ENCODE measurements around the gene MEAK7.

The MEAK7 gene

GRCh38 chr16:84499638-84500037 is 4.8 kb downstream of the MEAK7 start:
- Histone ChIP-seq H3K9ac (ENCODE audit: low read depth, low read length) (no peak overlapping the region), H3K36me3 (ENCODE audit: insufficient read depth, low read length) (peaks cover 11% of the 10 kb centered on the region), H3K4me1 (ENCODE audit: insufficient read depth, low read length) (peaks cover 4% of the 10 kb centered on the region), H3K9me3 (ENCODE audit: control insufficient read depth, insufficient read depth, low read length) (peaks cover 2% of the 10 kb centered on the region; the same call in 1 of the 2 replicates)

DNA sequence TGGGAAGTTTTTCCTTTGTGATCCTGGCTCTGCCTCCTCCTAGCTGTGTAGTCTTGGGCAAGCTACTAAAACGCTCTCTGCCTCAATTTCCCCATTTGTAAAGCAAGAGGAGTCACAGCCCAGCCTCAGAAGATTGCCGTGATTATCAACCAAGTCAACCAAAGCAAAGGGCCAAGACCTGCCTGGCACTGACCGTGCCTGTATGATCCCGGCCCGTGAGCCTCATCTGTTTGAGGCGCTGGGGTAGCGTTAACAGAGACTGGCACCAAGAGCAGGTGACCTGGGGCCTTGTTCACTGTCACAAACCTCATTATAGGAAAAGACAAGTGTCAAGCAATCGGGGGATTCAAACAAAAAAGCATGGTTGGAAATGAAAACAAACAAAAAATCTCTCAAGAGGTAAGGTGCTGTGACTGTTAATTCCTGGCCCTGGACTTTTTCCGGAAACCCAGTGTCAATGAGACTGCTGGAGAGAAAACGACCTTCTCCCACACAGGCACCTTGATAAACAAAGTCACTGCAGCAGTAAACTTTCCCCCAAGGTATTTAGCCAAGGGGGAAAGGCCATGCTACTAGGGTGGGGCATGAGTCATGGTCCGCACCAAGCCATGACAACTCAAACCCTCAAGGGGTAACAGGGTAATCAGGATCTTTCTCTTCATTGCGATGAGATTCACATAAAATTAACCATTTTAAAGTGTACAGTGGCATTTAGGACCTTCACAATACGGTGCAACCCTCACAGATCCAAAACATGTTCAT is 5.4 kb downstream of the MEAK7 start:
- no peak overlapping the region for H3K9ac ChIP-seq (ENCODE audit: low read depth, low read length)
- peaks cover 4% of the 10 kb centered on the region for H3K4me1 ChIP-seq (ENCODE audit: insufficient read depth, low read length)
- peaks cover 8% of the 10 kb centered on the region; the same call in 1 of the 2 replicates for H3K9me3 ChIP-seq (ENCODE audit: control insufficient read depth, insufficient read depth, low read length)
- H3K36me3 ChIP-seq (ENCODE audit: insufficient read depth, low read length), result peaks cover 15% of the 10 kb centered on the region

GRCh38 chr16:84498223-84498610 is 6.2 kb downstream of the MEAK7 start:
- H3K9ac ChIP-seq (ENCODE audit: low read depth, low read length), result no peak overlapping the region
- H3K9me3 ChIP-seq (ENCODE audit: control insufficient read depth, insufficient read depth, low read length), result peaks cover 14% of the 10 kb centered on the region; the same call in 1 of the 2 replicates
- H3K36me3 ChIP-seq (ENCODE audit: insufficient read depth, low read length), result peaks cover 17% of the 10 kb centered on the region
- H3K4me1 ChIP-seq (ENCODE audit: insufficient read depth, low read length), result peaks cover 4% of the 10 kb centered on the region; the same call in 1 of the 2 replicates

GRCh38 chr16:84497418-84498222 is 6.8 kb downstream of the MEAK7 start:
- Histone ChIP-seq H3K4me1 (ENCODE audit: insufficient read depth, low read length) (peaks cover 4% of the 10 kb centered on the region; the same call in 1 of the 2 replicates), H3K9me3 (ENCODE audit: control insufficient read depth, insufficient read depth, low read length) (peaks cover 19% of the 10 kb centered on the region; the same call in 1 of the 2 replicates), H3K9ac (ENCODE audit: low read depth, low read length) (no peak overlapping the region), H3K36me3 (ENCODE audit: insufficient read depth, low read length) (peaks cover 22% of the 10 kb centered on the region)

DNA sequence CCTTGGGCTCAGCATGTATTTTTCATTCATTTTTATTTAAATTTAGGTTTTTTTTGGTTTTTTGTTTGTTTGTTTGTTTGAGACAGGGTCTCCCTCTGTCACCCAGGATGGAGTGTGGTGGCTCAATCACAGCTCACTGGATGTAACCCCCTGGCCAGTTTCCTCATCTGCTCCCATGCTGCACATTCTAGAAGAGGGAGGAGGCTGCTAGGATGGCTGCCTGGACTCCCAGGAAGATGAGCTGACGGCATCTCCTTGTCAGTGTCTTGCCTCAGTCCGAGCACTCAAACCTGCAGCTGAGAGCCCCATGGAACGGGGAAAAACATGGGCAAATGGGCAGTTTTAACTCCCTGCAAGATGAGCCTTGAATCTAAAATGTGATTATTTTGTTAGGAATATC is 7.5 kb downstream of the MEAK7 start:
- Histone ChIP-seq H3K4me1 (ENCODE audit: insufficient read depth, low read length) (peaks cover 4% of the 10 kb centered on the region; the same call in 1 of the 2 replicates), H3K9ac (ENCODE audit: low read depth, low read length) (no peak overlapping the region), H3K36me3 (ENCODE audit: insufficient read depth, low read length) (peaks cover 19% of the 10 kb centered on the region), H3K9me3 (ENCODE audit: control insufficient read depth, insufficient read depth, low read length) (peaks cover 19% of the 10 kb centered on the region; the same call in 1 of the 2 replicates)

DNA sequence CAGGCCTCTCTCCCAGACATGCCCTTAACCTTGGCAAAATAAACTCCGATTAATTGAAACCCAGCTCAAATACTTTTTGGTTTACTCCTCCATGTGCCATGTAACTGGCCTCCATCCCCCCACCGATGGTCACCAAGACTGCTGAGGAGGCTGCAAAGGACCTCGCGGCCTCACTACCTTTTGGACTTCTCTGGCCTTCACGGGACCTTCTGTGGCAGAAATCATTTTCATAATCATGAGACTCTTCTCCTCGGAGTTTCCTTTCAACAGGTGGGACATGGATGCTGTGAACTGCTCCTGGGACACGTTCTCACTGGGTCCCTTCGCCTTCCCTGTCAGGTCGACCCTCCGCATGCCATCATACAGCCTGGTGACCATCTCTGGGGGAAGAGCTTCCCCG is 9.0 kb downstream of the MEAK7 start:
- Histone ChIP-seq H3K36me3 (ENCODE audit: insufficient read depth, low read length) (peaks cover 19% of the 10 kb centered on the region), H3K9ac (ENCODE audit: low read depth, low read length) (no peak overlapping the region), H3K9me3 (ENCODE audit: control insufficient read depth, insufficient read depth, low read length) (peaks cover 19% of the 10 kb centered on the region; the same call in 1 of the 2 replicates)

GRCh38 chr16:84489131-84489530 is 15.3 kb downstream of the MEAK7 start:
- H3K36me3 ChIP-seq (ENCODE audit: insufficient read depth, low read length), result peaks cover 11% of the 10 kb centered on the region; the same call in 1 of the 2 replicates
- H3K9ac ChIP-seq (ENCODE audit: low read depth, low read length), result no peak overlapping the region
- H3K9me3 ChIP-seq (ENCODE audit: control insufficient read depth, insufficient read depth, low read length), result peaks cover 12% of the 10 kb centered on the region; the same call in 1 of the 2 replicates
- no peaks in the 10 kb centered on the region for H3K4me1 ChIP-seq (ENCODE audit: insufficient read depth, low read length)

More for the DNA sequence above, 9.0 kb downstream of the MEAK7 start:
- no peaks in the 10 kb centered on the region for H3K4me1 ChIP-seq (ENCODE audit: insufficient read depth, low read length)

DNA sequence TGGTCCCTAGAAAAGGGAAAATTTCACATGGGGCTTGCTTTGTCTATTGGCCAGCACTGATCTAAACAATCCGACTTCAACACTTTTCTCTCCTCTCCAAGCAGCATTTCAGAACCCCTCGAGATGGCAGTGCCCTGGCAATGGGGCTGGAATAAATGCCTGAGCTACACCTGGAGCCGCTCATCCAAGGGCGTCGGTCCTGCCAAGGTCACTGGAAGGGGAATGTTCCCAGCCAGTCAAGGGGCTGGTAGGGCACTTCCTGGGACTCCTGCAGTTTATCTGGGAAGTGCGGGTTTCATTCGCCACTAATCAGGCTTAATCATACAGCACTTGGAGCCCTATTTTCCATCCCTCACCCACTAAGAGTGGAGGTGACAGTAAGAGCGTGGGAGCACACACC is 17.1 kb downstream of the MEAK7 start:
- Histone ChIP-seq H3K36me3 (ENCODE audit: insufficient read depth, low read length) (peaks cover 4% of the 10 kb centered on the region; the same call in 1 of the 2 replicates), H3K9me3 (ENCODE audit: control insufficient read depth, insufficient read depth, low read length) (no peaks in the 10 kb centered on the region)

DNA sequence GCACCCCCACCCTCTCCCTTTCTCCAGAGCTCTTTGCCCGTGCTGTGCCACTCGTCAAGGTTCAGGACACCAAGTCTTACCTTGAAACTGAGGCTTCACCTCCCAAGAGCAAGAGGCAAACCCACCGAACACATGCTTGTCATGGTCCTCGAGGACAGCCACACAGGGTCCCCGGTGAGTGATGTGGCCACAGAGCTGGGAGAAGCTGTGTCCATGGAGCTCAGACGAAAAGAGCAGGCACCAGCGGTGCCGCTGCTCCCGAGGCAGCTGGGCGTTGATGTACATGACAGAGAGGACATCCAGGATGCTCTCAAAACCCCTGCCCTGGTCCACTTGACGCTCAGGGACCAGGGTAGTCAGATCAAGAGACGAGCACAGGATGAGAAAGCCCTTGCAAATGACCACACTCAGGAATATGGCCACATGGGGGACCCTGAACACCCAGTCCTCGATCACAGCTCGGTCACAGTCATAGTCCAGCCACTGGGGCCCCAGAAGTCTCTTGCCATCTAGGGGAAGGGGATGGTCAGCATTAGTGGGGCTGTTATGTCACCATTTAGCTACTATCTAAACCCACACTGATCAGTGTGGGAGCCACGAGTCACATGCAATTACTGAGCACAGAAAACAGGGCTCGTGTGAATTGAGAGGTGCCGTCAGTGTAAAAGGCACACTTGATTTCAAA is 17.8 kb downstream of the MEAK7 start:
- H3K9ac ChIP-seq (ENCODE audit: low read depth, low read length), result no peak overlapping the region
- no peaks in the 10 kb centered on the region for H3K4me1 ChIP-seq (ENCODE audit: insufficient read depth, low read length)
- no peaks in the 10 kb centered on the region for H3K9me3 ChIP-seq (ENCODE audit: control insufficient read depth, insufficient read depth, low read length)
- peaks cover 4% of the 10 kb centered on the region; the same call in 1 of the 2 replicates for H3K36me3 ChIP-seq (ENCODE audit: insufficient read depth, low read length)

More for the DNA sequence above, 17.1 kb downstream of the MEAK7 start:
- H3K9ac ChIP-seq (ENCODE audit: low read depth, low read length), result no peak overlapping the region
- H3K4me1 ChIP-seq (ENCODE audit: insufficient read depth, low read length), result no peaks in the 10 kb centered on the region

DNA sequence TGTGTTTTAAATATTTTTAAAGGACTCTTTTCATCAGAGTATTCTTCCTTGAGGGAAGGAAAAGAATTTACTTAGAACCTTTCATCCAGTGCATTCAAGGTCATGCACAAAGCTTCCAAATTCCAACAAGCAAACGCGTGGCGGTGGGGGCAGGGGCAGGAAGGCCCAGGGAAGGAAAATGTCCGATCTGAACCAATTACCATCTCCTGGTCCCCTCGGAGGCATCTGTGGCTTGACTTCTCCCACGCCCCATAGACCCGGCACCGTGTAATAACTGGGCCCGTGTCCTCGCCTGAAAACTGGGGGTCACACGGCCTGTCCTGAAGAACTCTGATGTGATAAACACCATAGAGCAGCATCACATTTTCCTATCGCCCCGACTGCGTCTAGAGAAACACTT is 18.3 kb downstream of the MEAK7 start:
- Histone ChIP-seq H3K36me3 (ENCODE audit: insufficient read depth, low read length) (peaks cover 4% of the 10 kb centered on the region; the same call in 1 of the 2 replicates), H3K9me3 (ENCODE audit: control insufficient read depth, insufficient read depth, low read length) (no peaks in the 10 kb centered on the region), H3K9ac (ENCODE audit: low read depth, low read length) (no peak overlapping the region), H3K4me1 (ENCODE audit: insufficient read depth, low read length) (no peaks in the 10 kb centered on the region)

DNA sequence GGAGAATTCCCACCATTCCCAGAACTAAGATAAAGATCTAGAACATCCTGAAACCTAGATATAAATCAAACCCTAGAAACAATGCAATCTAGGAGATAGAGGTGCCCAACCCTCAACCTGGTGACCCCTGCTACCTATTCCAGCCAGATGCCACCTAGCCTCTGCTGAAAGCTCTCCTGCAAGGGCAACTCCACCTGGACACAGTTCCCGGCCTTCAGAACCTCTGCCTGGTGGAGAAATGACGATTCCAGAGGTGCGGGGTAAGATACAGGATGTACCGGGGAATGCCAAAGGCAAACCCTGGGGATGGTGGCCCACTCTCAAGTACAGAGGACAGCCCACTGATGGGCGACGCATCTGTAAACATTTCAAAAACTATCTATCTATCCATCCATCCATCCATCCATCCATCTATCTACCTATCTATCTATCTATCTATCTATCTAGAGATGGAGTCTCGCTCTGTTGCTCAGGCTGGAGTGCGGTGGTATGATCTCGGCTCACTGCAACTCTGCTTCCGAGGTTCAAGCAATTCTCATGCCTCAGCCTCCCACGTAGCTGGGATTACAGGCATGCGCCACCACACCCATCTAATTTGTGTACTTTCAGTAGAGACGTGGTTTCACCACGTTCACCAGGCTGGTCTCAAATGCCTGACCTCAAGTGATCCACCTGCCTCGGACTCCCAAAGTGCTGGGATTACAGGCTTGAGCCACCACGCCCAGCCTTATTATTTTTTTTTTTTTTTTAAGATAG is 19.0 kb downstream of the MEAK7 start:
- peaks cover 4% of the 10 kb centered on the region; the same call in 1 of the 2 replicates for H3K36me3 ChIP-seq (ENCODE audit: insufficient read depth, low read length)
- H3K9ac ChIP-seq (ENCODE audit: low read depth, low read length), result no peak overlapping the region
- H3K9me3 ChIP-seq (ENCODE audit: control insufficient read depth, insufficient read depth, low read length), result no peaks in the 10 kb centered on the region
- H3K4me1 ChIP-seq (ENCODE audit: insufficient read depth, low read length), result no peaks in the 10 kb centered on the region

DNA sequence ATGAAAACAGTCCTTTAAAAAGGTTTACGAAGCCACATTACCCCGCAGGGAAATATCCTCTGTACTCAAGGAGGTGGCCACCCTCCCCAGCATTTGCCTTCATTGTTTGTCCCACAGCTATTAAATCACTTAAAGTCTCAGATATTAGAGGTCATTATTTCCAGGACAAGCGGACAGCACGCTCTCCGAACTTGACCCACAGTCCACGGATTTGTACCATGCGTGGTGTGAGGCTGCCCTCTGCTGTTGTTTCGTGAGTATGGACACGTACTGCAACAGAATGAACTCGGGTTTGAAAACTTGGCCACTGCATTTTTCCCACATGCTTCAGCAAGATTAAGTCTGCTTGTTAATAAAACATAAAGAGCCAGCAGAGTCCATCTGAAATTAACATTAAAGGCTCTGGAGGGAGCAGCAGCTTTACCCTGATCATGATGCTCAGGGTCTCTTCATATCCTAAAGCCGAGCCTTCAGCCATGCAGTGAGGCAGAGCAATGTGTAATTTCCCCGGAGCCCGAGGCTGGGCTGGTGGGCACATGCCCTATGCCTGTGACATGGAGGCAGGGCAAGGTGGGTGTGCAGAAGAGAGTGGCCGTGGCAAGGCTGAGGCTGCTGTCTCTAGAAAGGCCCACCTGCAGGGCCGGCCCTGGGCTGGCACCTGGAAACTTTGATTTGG is 19.7 kb downstream of the MEAK7 start:
- no peak overlapping the region for H3K9ac ChIP-seq (ENCODE audit: low read depth, low read length)
- H3K36me3 ChIP-seq (ENCODE audit: insufficient read depth, low read length), result 0 out of 2 replicates have a peak, but pooled peaks cover 2% of the 10 kb centered on the region
- H3K9me3 ChIP-seq (ENCODE audit: control insufficient read depth, insufficient read depth, low read length), result no peaks in the 10 kb centered on the region
- no peaks in the 10 kb centered on the region for H3K4me1 ChIP-seq (ENCODE audit: insufficient read depth, low read length)

- Histone ChIP-seq H3K9ac (ENCODE audit: low read depth, low read length) (no peak overlapping the region), H3K36me3 (ENCODE audit: insufficient read depth, low read length) (0 out of 2 replicates have a peak, but pooled peaks cover 4% of the 10 kb centered on the region), H3K9me3 (ENCODE audit: control insufficient read depth, insufficient read depth, low read length) (no peaks in the 10 kb centered on the region), H3K4me1 (ENCODE audit: insufficient read depth, low read length) (no peaks in the 10 kb centered on the region)
Measured at GRCh38 chr16:84483882-84484565, 20.4 kb downstream of the MEAK7 start.

Data from ES-I3 (cell line).